Lung (tissue), 12 donors: ENCODE results near the gene ZNF669. TPM values are rescaled to one million over a fixed set of nuclear protein-coding genes. Genes with fewer than 3 reads are reported as not detected.
"Not testable (repeated sequence)": the region's sequence is repeated elsewhere in the genome, so short reads cannot be mapped to it uniquely, and the experiment has no call there.

Source experiments
- ATAC-seq: fragments of 200-7000 bp; cut with Tn5 transposase; one replicate; pipeline ENCODE4 v1.9.1; 2020; ENCODE audit warnings: moderate number of reproducible peaks; ENCODE audit not compliant: insufficient read depth, low FRiP score
- DNase-seq, 3 donors: peaks; one replicate each; pipeline ENCODE4 v3.0.0-alpha.2; 2013 to 2017
- H3K27ac ChIP-seq, 2 donors: one replicate each; pipeline ENCODE4 v1.5.1; 2013; ENCODE audit warnings: mild to moderate bottlenecking in 2 of 2, moderate library complexity in 2 of 2, control low read depth in 1 of 2, inconsistent platforms in 1 of 2, low read depth in 1 of 2, low read length in 1 of 2
- H3K27me3 ChIP-seq, 3 donors: one replicate each; pipeline ENCODE4 v1.5.1; 2013; ENCODE audit warnings: low read length in 2 of 3; ENCODE audit not compliant: control insufficient read depth in 3 of 3, insufficient read depth in 3 of 3
- H3K36me3 ChIP-seq, 4 donors: one replicate each; pipeline ENCODE4 v1.5.1; 2013; ENCODE audit warnings: low read length in 4 of 4, mild to moderate bottlenecking in 1 of 4, moderate library complexity in 1 of 4; ENCODE audit not compliant: control insufficient read depth in 4 of 4, insufficient read depth in 4 of 4
- H3K4me1 ChIP-seq, 5 donors: one replicate each; pipeline ENCODE4 v1.5.1; 2013; ENCODE audit warnings: low read length in 5 of 5, mild to moderate bottlenecking in 2 of 5, moderate library complexity in 1 of 5; ENCODE audit not compliant: control insufficient read depth in 5 of 5, insufficient read depth in 5 of 5
- H3K4me3 ChIP-seq: one replicate; pipeline ENCODE4 v1.5.1; 2013; ENCODE audit warnings: mild to moderate bottlenecking, control low read depth, moderate library complexity
- H3K9ac ChIP-seq, 2 donors: one replicate each; pipeline ENCODE4 v1.5.1; 2013; ENCODE audit warnings: low read length in 2 of 2, control low read depth in 1 of 2; ENCODE audit not compliant: insufficient read depth in 1 of 2
- H3K9me3 ChIP-seq, 4 donors: one replicate each; pipeline ENCODE4 v1.5.1; 2013; ENCODE audit warnings: low read length in 3 of 4, mild to moderate bottlenecking in 1 of 4, moderate library complexity in 1 of 4; ENCODE audit not compliant: control insufficient read depth in 4 of 4, insufficient read depth in 3 of 4
- CTCF ChIP-seq: IDR thresholded peaks from 2 replicates; pipeline ENCODE4 v1.5.1; 2012; ENCODE audit warnings: mild to moderate bottlenecking; ENCODE audit errors: control extremely low read depth, extremely low read depth
- WGBS, 2 donors: extraction: QIAGEN DNeasy Blood & Tissue Kit; methylation state at CpG; one replicate each; pipeline ENCODE4 v1.1.7; 2013; 5-methylcytosine and 5-hydroxymethylcytosine counted together
- polyA plus RNA-seq, 2 donors: library from polyadenylated mRNA; stranded (reverse); fragments of 200-250 nt; gene quantifications; one replicate each; pipeline ENCODE4 v1.2.1, GENCODE V29; 2013
- total RNA-seq, 2 donors: library from RNA; depleted of rRNA in 1 of 2; stranded (reverse); fragments of >200 nt in 1 of 2; gene quantifications; one replicate each; pipeline ENCODE4 v1.2.1, GENCODE V29; 2014 to 2021
- donor health status: control.
- donor health status: control.
- donor health status: Bipolar disorder and iron deficiency.
- donor health status: healthy.
- donor health status: DM: yes; HTN: yes; CAD: no.

ZNF669 gene
- total and polyA plus RNA-seq, 4 donors: 4.5 to 7.5 (median 5.6) TPM

- Histone ChIP-seq H3K27ac (no peak overlapping the region), H3K36me3 (peaks cover 0 to 17% (median 10%) of the 10 kb centered on the region in 4 donors), H3K4me3 (no peak overlapping the region), H3K4me1 (no peaks in the 10 kb centered on the region), H3K9me3 (peaks cover 2 to 47% (median 28%) of the 10 kb centered on the region in 4 donors), H3K9ac (no peak overlapping the region), H3K27me3 (no peaks in the 10 kb centered on the region)
- 96 to 99% methylated on average over 6 of the region's 6 CpGs for WGBS, 2 donors
- ATAC-seq: no peak
- no peak for DNase-seq
- TF ChIP-seq CTCF: no peak
Observed at GRCh38 chr1:247145279-247145678, 41.1 kb upstream of the ZNF669 start.

GRCh38 chr1:247139557-247139956 is 35.4 kb upstream of the ZNF669 start:
- not testable (repeated sequence) for H3K4me1 ChIP-seq, DNase-seq, H3K27me3 ChIP-seq, H3K9ac ChIP-seq, ATAC-seq, H3K4me3 ChIP-seq, H3K27ac ChIP-seq, H3K36me3 ChIP-seq
- H3K9me3 ChIP-seq: peaks cover 0 to 43% (median 26%) of the 10 kb centered on the region in 4 donors

DNA sequence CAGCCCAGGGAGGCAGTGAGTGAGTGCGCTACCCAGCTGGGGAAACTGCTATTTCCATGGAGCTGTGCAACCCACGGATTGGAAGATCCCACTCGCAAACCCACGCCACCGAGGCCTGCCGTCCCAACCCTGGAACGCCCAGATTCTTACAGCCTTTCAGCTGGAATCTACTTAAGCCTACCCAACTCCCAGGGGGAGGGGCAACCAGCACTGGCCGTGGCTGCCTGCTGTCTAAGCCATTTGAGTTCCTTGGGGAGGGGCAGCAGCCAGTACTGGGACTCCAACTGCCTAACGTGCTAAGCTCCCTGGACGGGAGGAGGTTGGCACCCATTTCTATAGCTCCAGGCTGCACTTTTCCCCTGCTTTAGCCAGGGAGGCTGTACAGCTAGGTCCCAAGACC is 27.1 kb upstream of the ZNF669 start:
- Histone ChIP-seq H3K4me3 (no peak overlapping the region), H3K9ac (no peak overlapping the region), H3K9me3 (peaks cover 0 to 24% (median 17%) of the 10 kb centered on the region in 4 donors), H3K27me3 (no peaks in the 10 kb centered on the region), H3K4me1 (no peaks in the 10 kb centered on the region), H3K27ac (no peak overlapping the region), H3K36me3 (peaks cover 0 to 11% (median 4%) of the 10 kb centered on the region in 4 donors)
- whole genome bisulfite sequencing, 2 donors: 95 to 97% methylated on average over 10 of the region's 10 CpGs
- ATAC-seq: no peak
- no peak for DNase-seq
- no peak for TF ChIP-seq CTCF

- not testable (repeated sequence) for H3K4me1 ChIP-seq, H3K9ac ChIP-seq, ATAC-seq, H3K4me3 ChIP-seq, H3K27ac ChIP-seq, H3K27me3 ChIP-seq
- 40 to 51% methylated on average over 11 to 13 of the region's 18 CpGs for WGBS, 2 donors
- peaks cover 0 to 16% (median 6%) of the 10 kb centered on the region in 4 donors for H3K9me3 ChIP-seq
- peak in 1 of 3 donors; percentile 7 for DNase-seq
- H3K36me3 ChIP-seq: peaks cover 0 to 11% (median 4%) of the 10 kb centered on the region in 4 donors
Observed at GRCh38 chr1:247127519-247128282, 23.5 kb upstream of the ZNF669 start.

GRCh38 chr1:247126601-247127000 is 22.4 kb upstream of the ZNF669 start:
- H3K4me3 ChIP-seq, DNase-seq, H3K27ac ChIP-seq, H3K9ac ChIP-seq, H3K4me1 ChIP-seq, H3K9me3 ChIP-seq, H3K36me3 ChIP-seq, H3K27me3 ChIP-seq: not testable (repeated sequence)
- ATAC-seq: peak; percentile 74
- WGBS, 2 donors: no CpG with 5 or more reads among the region's 46 CpGs

DNA sequence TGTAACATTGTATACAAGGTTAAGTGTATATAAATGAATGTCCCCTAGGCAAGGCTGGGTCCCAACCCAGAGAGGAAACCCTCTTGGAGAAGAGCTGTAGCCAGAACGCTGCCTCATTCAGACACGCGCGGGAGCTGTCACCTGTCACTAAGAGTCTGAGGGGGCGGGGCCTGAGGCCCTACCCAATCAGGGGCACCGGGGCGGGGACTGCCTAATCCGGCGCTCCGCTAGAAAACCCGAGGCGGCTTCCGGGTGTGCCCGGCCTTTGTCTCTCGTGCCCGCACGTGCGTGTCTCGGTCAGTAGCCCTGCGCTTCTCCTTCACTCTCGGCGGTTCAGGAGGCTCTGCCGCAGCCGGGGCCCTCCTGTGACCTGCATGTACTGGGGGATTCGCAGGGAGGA is 22.0 kb upstream of the ZNF669 start:
- ATAC-seq: peak; percentile 99
- not testable (repeated sequence) for H3K4me3 ChIP-seq, DNase-seq, H3K9me3 ChIP-seq, H3K36me3 ChIP-seq, H3K9ac ChIP-seq, H3K4me1 ChIP-seq, H3K27ac ChIP-seq, H3K27me3 ChIP-seq
- WGBS, 2 donors: no CpG with 5 or more reads among the region's 25 CpGs
